GM12878 (cell line): Measurements from ENCODE around the gene VPS54. TPM values are rescaled to one million over a fixed set of nuclear protein-coding genes. Genes with fewer than 3 reads are reported as not detected.

Experiments
- ATAC-seq: fragments of 200-7000 bp; cut with Tn5 transposase; 3 replicates; pipeline ENCODE4 v1.9.1; 2020; ENCODE audit warnings: mild to moderate bottlenecking, moderate library complexity
- BruUV-seq: library from RNA; stranded (reverse); fragments of 400-500 nt; replicated peaks from 2 replicates; lab custom pipeline; 2021; lab: Mats Ljungman, UMichigan
- CTCF ChIA-PET: fragments of 300-600 bp; sonication (Branson Sonifier 250); formaldehyde crosslinking; extraction: SDS; loops from one replicate; lab custom pipeline; 2021; ENCODE audit warnings: inconsistent platforms; lab: Yijun Ruan, JAX
- POLR2A ChIA-PET: fragments of 350-600 bp; formaldehyde crosslinking; extraction: SDS; loops from one replicate; lab custom pipeline; 2021; ENCODE audit warnings: inconsistent platforms; lab: Charles Lee
- RAD21 ChIA-PET: fragments of 300-600 bp; sonication (Branson Sonifier 250); formaldehyde crosslinking; loops from one replicate; lab custom pipeline; 2023; ENCODE audit warnings: antibody characterized with exemption; ENCODE audit not compliant: unreplicated experiment; lab: Charles Lee
- SMC1A ChIA-PET: fragments of 300-600 bp; sonication (Branson Sonifier 250); formaldehyde crosslinking; loops from one replicate; lab custom pipeline; 2023; ENCODE audit not compliant: unreplicated experiment, uncharacterized antibody; lab: Charles Lee
- DNase-seq: peaks from one replicate; pipeline ENCODE4 v3.0.0-alpha.2; 2011; ENCODE audit warnings: low read depth, low spot score
- FAIRE-seq: peaks from 3 replicates; lab custom pipeline; 2011; peaks lifted over from hg19 to GRCh38; lab: Jason Lieb, UNC
- H2AFZ ChIP-seq: 2 replicates; pipeline ENCODE4 v1.6.0; 2011; ENCODE audit warnings: low read depth, low read length, control low read depth; ENCODE audit not compliant: control insufficient read depth
- H3K27ac ChIP-seq: 2 replicates; pipeline ENCODE4 v1.5.1; 2011; ENCODE audit warnings: control low read depth; ENCODE audit not compliant: control insufficient read depth, insufficient read depth
- H3K27me3 ChIP-seq, 2 experiments: replicated peaks in 1 of 2; 2 replicates each; pipeline versions ENCODE4 v1.6.0 to v1.6.1; 2011; ENCODE audit warnings: low read length in 1 of 2; ENCODE audit not compliant: control insufficient read depth in 2 of 2, insufficient read depth in 2 of 2
- H3K36me3 ChIP-seq, 2 experiments: 2 replicates each; pipeline ENCODE4 v1.5.1; 2011; ENCODE audit warnings: low read length in 1 of 2; ENCODE audit not compliant: control insufficient read depth in 2 of 2, insufficient read depth in 2 of 2
- H3K4me1 ChIP-seq: 2 replicates; pipeline ENCODE4 v1.6.1; 2011; ENCODE audit warnings: mild to moderate bottlenecking, low read length, moderate library complexity, mixed read lengths; ENCODE audit not compliant: control insufficient read depth, insufficient read depth
- H3K4me2 ChIP-seq: 2 replicates; pipeline ENCODE4 v1.6.0; 2011; ENCODE audit warnings: control low read depth; ENCODE audit not compliant: control insufficient read depth, insufficient read depth
- H3K4me3 ChIP-seq: fragments of 200-600 bp; sonication (generic); 2 replicates; pipeline ENCODE4 v1.5.1; 2016
- H3K79me2 ChIP-seq: 2 replicates; pipeline ENCODE4 v1.6.0; 2011; ENCODE audit warnings: low read length; ENCODE audit not compliant: control insufficient read depth, insufficient read depth
- H3K9ac ChIP-seq: 2 replicates; pipeline ENCODE4 v1.8.0; 2011; ENCODE audit warnings: low read length, control low read depth, mixed read lengths; ENCODE audit not compliant: control insufficient read depth, insufficient read depth
- H3K9me3 ChIP-seq: replicated peaks from 3 replicates; pipeline ENCODE4 v1.5.1; 2011; ENCODE audit warnings: mild to moderate bottlenecking, low read length; ENCODE audit not compliant: control insufficient read depth, insufficient read depth
- H4K20me1 ChIP-seq: 2 replicates; pipeline ENCODE4 v1.6.0; 2011; ENCODE audit not compliant: control insufficient read depth, insufficient read depth
- MTA2 ChIP-seq: fragments of 450-650 bp; IDR thresholded peaks from 2 replicates; pipeline ENCODE4 v1.6.1; 2016; ENCODE audit warnings: low read depth, mild to moderate bottlenecking, moderate library complexity
- NBN ChIP-seq: fragments of 450-650 bp; IDR thresholded peaks from 2 replicates; pipeline ENCODE4 v1.6.1; 2016
- NFIC ChIP-seq: IDR thresholded peaks from 2 replicates; pipeline ENCODE4 v1.6.1; 2012; ENCODE audit warnings: low read depth, mild to moderate bottlenecking, inconsistent platforms, low read length, moderate library complexity
- in situ Hi-C: fragments of 300-500 bp; cut with MboI; formaldehyde crosslinking; loops from 9 replicates; pipeline ENCODE4 v1.14.3; 2018; ENCODE audit warnings: mixed read lengths
- intact Hi-C: fragments of 100-400 bp; cut with micrococcal nuclease; formaldehyde crosslinking; loops from one replicate; pipeline ENCODE4 v1.14.2; 2022; ENCODE audit not compliant: unreplicated experiment
- polyA plus RNA-seq, 11 experiments: library from polyadenylated mRNA; depleted of rRNA in 4 of 11; unstranded in 6 of 11; stranded (reverse) in 5 of 11; fragments of >200 nt; fragmentation: Nextera tagmentation in 4 of 11; fragmentation: Illumina TruSeq in 1 of 11; extraction: Ambion mirVana in 4 of 11; extraction: Trizol in 1 of 11; gene quantifications; 1 replicate in 1 of 11; 2 replicates in 10 of 11; pipeline versions ENCODE4 v1.2.1 to v1.2.3, GENCODE V29; 2011 to 2016; ENCODE audit warnings: inconsistent platforms in 2 of 11, missing spikeins in 2 of 11, low read depth in 1 of 11
- total RNA-seq, 4 experiments: library from RNA; depleted of rRNA in 3 of 4; stranded (reverse); fragments of >200 nt in 3 of 4; fragmentation: Illumina TruSeq in 1 of 4; extraction: Trizol in 1 of 4; gene quantifications; 2 replicates each; pipeline versions ENCODE4 v1.2.1 to v1.2.3, GENCODE V29; 2013 to 2021
- TF ChIP-seq, protein P1 (sequence below): fragments of 450-650 bp; IDR thresholded peaks from 2 replicates; pipeline ENCODE4 v1.6.1; 2017; ENCODE audit warnings: low read depth, mild to moderate bottlenecking, moderate library complexity
- TF ChIP-seq, protein P2 (sequence below): IDR thresholded peaks from 2 replicates; pipeline ENCODE4 v1.6.1; 2012; ENCODE audit warnings: mild to moderate bottlenecking, low read depth, low read length

Gene VPS54
- total and polyA plus RNA-seq, 10 of the 15 experiments (the other 5 are each of a cell fraction or from before 2014, with no cell fraction given), result 1.6 to 16.2 (median 9.3) TPM

GRCh38 chr2:64019975-64020528 is 824 bp upstream of the VPS54 start:
- ChIA-PET SMC1A (interaction anchor here (0.5 to 1.9 kb wide), 5 partner anchors 42 to 311 kb away, joined by 3 to 5 read pairs (median 3); no protein-coding TSS in a partner anchor), CTCF (interaction anchor here (1.4 kb wide), 1 partner anchor 29 kb away, joined by 4 read pairs; no protein-coding TSS in a partner anchor), RAD21 (interaction anchor here (1.0 to 3.0 kb wide), 3 partner anchors 29 to 310 kb away, joined by 3 to 7 read pairs (median 3); no protein-coding TSS in a partner anchor), POLR2A (no interaction called here)
- H2AFZ ChIP-seq, result peak overlapping the region; percentile 87
- no TSS peak for BruUV-seq
- H3K79me2 ChIP-seq, result peaks cover 38% of the 10 kb centered on the region
- H4K20me1 ChIP-seq, result no peaks in the 10 kb centered on the region
- DNase-seq (no peak), ATAC-seq (peak; percentile 2), FAIRE-seq (no peak)
- no peaks in the 10 kb centered on the region for H3K9me3 ChIP-seq
- 0 out of 2 replicates have a peak, but pooled peaks have one; percentile 10 for TF ChIP-seq NBN
- TF ChIP-seq, protein P1, sequence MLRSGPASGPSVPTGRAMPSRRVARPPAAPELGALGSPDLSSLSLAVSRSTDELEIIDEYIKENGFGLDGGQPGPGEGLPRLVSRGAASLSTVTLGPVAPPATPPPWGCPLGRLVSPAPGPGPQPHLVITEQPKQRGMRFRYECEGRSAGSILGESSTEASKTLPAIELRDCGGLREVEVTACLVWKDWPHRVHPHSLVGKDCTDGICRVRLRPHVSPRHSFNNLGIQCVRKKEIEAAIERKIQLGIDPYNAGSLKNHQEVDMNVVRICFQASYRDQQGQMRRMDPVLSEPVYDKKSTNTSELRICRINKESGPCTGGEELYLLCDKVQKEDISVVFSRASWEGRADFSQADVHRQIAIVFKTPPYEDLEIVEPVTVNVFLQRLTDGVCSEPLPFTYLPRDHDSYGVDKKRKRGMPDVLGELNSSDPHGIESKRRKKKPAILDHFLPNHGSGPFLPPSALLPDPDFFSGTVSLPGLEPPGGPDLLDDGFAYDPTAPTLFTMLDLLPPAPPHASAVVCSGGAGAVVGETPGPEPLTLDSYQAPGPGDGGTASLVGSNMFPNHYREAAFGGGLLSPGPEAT, result 0 out of 2 replicates have a peak, but pooled peaks have one; percentile 12
- TF ChIP-seq, protein P2, sequence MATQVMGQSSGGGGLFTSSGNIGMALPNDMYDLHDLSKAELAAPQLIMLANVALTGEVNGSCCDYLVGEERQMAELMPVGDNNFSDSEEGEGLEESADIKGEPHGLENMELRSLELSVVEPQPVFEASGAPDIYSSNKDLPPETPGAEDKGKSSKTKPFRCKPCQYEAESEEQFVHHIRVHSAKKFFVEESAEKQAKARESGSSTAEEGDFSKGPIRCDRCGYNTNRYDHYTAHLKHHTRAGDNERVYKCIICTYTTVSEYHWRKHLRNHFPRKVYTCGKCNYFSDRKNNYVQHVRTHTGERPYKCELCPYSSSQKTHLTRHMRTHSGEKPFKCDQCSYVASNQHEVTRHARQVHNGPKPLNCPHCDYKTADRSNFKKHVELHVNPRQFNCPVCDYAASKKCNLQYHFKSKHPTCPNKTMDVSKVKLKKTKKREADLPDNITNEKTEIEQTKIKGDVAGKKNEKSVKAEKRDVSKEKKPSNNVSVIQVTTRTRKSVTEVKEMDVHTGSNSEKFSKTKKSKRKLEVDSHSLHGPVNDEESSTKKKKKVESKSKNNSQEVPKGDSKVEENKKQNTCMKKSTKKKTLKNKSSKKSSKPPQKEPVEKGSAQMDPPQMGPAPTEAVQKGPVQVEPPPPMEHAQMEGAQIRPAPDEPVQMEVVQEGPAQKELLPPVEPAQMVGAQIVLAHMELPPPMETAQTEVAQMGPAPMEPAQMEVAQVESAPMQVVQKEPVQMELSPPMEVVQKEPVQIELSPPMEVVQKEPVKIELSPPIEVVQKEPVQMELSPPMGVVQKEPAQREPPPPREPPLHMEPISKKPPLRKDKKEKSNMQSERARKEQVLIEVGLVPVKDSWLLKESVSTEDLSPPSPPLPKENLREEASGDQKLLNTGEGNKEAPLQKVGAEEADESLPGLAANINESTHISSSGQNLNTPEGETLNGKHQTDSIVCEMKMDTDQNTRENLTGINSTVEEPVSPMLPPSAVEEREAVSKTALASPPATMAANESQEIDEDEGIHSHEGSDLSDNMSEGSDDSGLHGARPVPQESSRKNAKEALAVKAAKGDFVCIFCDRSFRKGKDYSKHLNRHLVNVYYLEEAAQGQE, result no peak
- 0 out of 2 replicates have a peak, but pooled peaks have one; percentile 4 for TF ChIP-seq MTA2
- TF ChIP-seq NFIC, result 0 out of 2 replicates have a peak, but pooled peaks have one; percentile 35
- no peaks in the 10 kb centered on the region for H3K36me3 ChIP-seq
- H3K9ac ChIP-seq, result peak overlapping the region; percentile 96
- peak overlapping the region; percentile 90 for H3K27ac ChIP-seq
- no peaks in the 10 kb centered on the region for H3K27me3 ChIP-seq
- intact Hi-C loops (no loop called here), in situ Hi-C loops (no loop called here)
- H3K4me3 ChIP-seq, result peak overlapping the region; percentile 17
- peaks cover 5% of the 10 kb centered on the region; the same call in 1 of the 2 replicates for H3K4me1 ChIP-seq
- peak overlapping the region; percentile 56 for H3K4me2 ChIP-seq
